Activated T-helper 9 cell treated with anti-CD3 and anti-CD28 coated beads, Interleukin-2, amount 50 U/mL, for 16 hours (primary cell): ENCODE measurements around the gene BECN2.

Source experiments
- DNase-seq: peaks from one replicate; pipeline ENCODE4 v3.0.0-alpha.2; 2020; ENCODE audit warnings: low read depth

Gene BECN2

GRCh38 chr1:241957692-241958494 is at the start of gene BECN2:
Gene BECN2, plus strand, starts transcription at chr1:241957767. Its CDS starts 0 bp downstream, at chr1:241957767.
- DNase-seq, result no peak

GRCh38 chr1:241916196-241916595 is 41.4 kb upstream of the BECN2 start:
- DNase-seq, result no peak

- no peak for DNase-seq
Observed at GRCh38 chr1:241917487-241917886, 40.1 kb upstream of the BECN2 start.

GRCh38 chr1:241918879-241919278 is 38.7 kb upstream of the BECN2 start:
- no peak for DNase-seq

- no peak for DNase-seq
Observed at GRCh38 chr1:241924080-241924808, 33.3 kb upstream of the BECN2 start.

- DNase-seq, result no peak
Observed at GRCh38 chr1:241926141-241926540, 31.4 kb upstream of the BECN2 start.

- DNase-seq, result no peak
Observed at GRCh38 chr1:241927321-241927720, 30.2 kb upstream of the BECN2 start.

- no peak for DNase-seq
Observed at GRCh38 chr1:241932845-241933244, 24.7 kb upstream of the BECN2 start.

- DNase-seq, result no peak
Observed at GRCh38 chr1:241934201-241934848, 23.2 kb upstream of the BECN2 start.

GRCh38 chr1:241934866-241935265 is 22.7 kb upstream of the BECN2 start:
- no peak for DNase-seq

GRCh38 chr1:241939798-241940197 is 17.8 kb upstream of the BECN2 start:
- DNase-seq, result no peak

GRCh38 chr1:241942738-241943137 is 14.8 kb upstream of the BECN2 start:
- DNase-seq, result no peak

GRCh38 chr1:241944300-241944699 is 13.3 kb upstream of the BECN2 start:
- DNase-seq, result no peak

GRCh38 chr1:241947354-241947753 is 10.2 kb upstream of the BECN2 start:
- DNase-seq, result no peak

- DNase-seq, result no peak
Observed at GRCh38 chr1:241950390-241950789, 7.2 kb upstream of the BECN2 start.

GRCh38 chr1:241962153-241962552 is 4.6 kb downstream of the BECN2 start:
- no peak for DNase-seq

- no peak for DNase-seq
Observed at GRCh38 chr1:241963722-241964121, 6.2 kb downstream of the BECN2 start.

GRCh38 chr1:241964550-241965282 is 7.1 kb downstream of the BECN2 start:
- no peak for DNase-seq

GRCh38 chr1:241968611-241969010 is 11.0 kb downstream of the BECN2 start:
- no peak for DNase-seq

- no peak for DNase-seq
Observed at GRCh38 chr1:241972703-241973369, 15.3 kb downstream of the BECN2 start.

- no peak for DNase-seq
Observed at GRCh38 chr1:241976229-241976628, 18.7 kb downstream of the BECN2 start.

- no peak for DNase-seq
Observed at GRCh38 chr1:241979071-241979470, 21.5 kb downstream of the BECN2 start.
